ENCODE results near the gene PAPSS2.

DNA sequence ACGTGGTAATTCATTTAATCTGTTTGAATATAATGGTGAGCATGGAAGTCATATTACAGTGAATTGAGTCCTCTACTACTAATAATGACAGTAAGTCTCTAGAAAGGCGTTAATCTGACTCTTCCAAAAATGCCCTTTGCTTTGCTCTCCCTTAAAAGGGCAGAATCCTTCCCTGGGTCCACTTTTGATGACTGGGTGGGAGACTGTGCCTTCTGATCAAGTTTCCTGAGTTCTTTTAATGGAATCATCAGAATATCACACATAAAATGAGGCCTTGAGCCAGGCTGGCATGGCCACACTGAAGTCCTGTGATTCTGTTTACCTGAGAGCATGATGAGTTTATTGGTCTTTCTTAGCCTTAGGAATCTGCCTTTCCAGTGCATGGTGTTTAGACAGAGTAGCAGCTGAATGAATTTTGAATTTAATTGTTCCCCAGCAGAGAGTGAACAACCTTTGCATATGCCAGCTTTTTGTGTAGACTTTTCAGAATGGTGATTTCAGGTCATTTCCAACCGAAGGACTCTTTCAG lies 33.3 kb downstream of the PAPSS2 start:
- TF ChIP-seq, protein P1, sequence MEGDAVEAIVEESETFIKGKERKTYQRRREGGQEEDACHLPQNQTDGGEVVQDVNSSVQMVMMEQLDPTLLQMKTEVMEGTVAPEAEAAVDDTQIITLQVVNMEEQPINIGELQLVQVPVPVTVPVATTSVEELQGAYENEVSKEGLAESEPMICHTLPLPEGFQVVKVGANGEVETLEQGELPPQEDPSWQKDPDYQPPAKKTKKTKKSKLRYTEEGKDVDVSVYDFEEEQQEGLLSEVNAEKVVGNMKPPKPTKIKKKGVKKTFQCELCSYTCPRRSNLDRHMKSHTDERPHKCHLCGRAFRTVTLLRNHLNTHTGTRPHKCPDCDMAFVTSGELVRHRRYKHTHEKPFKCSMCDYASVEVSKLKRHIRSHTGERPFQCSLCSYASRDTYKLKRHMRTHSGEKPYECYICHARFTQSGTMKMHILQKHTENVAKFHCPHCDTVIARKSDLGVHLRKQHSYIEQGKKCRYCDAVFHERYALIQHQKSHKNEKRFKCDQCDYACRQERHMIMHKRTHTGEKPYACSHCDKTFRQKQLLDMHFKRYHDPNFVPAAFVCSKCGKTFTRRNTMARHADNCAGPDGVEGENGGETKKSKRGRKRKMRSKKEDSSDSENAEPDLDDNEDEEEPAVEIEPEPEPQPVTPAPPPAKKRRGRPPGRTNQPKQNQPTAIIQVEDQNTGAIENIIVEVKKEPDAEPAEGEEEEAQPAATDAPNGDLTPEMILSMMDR (conservative IDR thresholded peaks at IDR 0.05 in 1 of 2, IDR thresholded peaks at IDR 0.05 in 1 of 2; ENCODE audit: low read depth in 1 of 2, low read length in 2 of 2): no peak
- TF ChIP-seq EZH2 (IDR thresholded peaks at IDR 0.05; ENCODE audit: low read length, missing control alignments): no peak
